WI38 (cell line): ENCODE data around the gene FBXO38.

ENCODE experiments used
- H3K4me3 ChIP-seq: 2 replicates; pipeline ENCODE4 v1.5.1; 2011; ENCODE audit warnings: low read depth, mild to moderate bottlenecking, control low read depth, low read length
- CTCF ChIP-seq: IDR thresholded peaks from 2 replicates; pipeline ENCODE4 v1.5.1; 2012; ENCODE audit warnings: low read depth, mild to moderate bottlenecking, control low read depth, low read length

FBXO38 gene

GRCh38 chr5:148425808-148426207 is 42.0 kb downstream of the FBXO38 start:
- H3K4me3 ChIP-seq = no peak overlapping the region
- no peak for TF ChIP-seq CTCF

GRCh38 chr5:148426514-148426913 is 42.8 kb downstream of the FBXO38 start:
- no peak for TF ChIP-seq CTCF
- H3K4me3 ChIP-seq = no peak overlapping the region

GRCh38 chr5:148427370-148428042 is 43.7 kb downstream of the FBXO38 start:
- no peak for TF ChIP-seq CTCF
- no peak overlapping the region for H3K4me3 ChIP-seq

- TF ChIP-seq CTCF = no peak
- H3K4me3 ChIP-seq = no peak overlapping the region
Observed at GRCh38 chr5:148428848-148429247, 45.1 kb downstream of the FBXO38 start.

GRCh38 chr5:148433826-148434225 is 50.1 kb downstream of the FBXO38 start:
- no peak overlapping the region for H3K4me3 ChIP-seq
- no peak for TF ChIP-seq CTCF

- TF ChIP-seq CTCF = no peak
- no peak overlapping the region for H3K4me3 ChIP-seq
Observed at GRCh38 chr5:148436029-148436428, 52.3 kb downstream of the FBXO38 start.

- no peak overlapping the region for H3K4me3 ChIP-seq
- TF ChIP-seq CTCF = no peak
Observed at GRCh38 chr5:148437249-148437648, 53.5 kb downstream of the FBXO38 start.
